GM13977 (cell line): ENCODE measurements around the gene CYTH1.

Source experiments
- DNase-seq: peaks from one replicate; pipeline ENCODE4 v3.0.0; 2012; ENCODE audit warnings: low spot score
- CTCF ChIP-seq: IDR thresholded peaks from 2 replicates; pipeline ENCODE4 v1.5.1; 2012; ENCODE audit warnings: mild to moderate bottlenecking, control low read depth; ENCODE audit not compliant: insufficient read depth; ENCODE audit errors: extremely low read depth, missing control alignments
- in situ Hi-C: fragments of 300-500 bp; cut with MboI; formaldehyde crosslinking; loops from one replicate; pipeline ENCODE4 v1.12.0; 2022; ENCODE audit warnings: low sequenced_read_pairs, low pct_unique_long_range_greater_than_20kb, mixed read lengths, inconsistent platforms; ENCODE audit not compliant: unreplicated experiment

CYTH1 gene, protein sequence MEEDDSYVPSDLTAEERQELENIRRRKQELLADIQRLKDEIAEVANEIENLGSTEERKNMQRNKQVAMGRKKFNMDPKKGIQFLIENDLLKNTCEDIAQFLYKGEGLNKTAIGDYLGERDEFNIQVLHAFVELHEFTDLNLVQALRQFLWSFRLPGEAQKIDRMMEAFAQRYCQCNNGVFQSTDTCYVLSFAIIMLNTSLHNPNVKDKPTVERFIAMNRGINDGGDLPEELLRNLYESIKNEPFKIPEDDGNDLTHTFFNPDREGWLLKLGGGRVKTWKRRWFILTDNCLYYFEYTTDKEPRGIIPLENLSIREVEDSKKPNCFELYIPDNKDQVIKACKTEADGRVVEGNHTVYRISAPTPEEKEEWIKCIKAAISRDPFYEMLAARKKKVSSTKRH

DNA sequence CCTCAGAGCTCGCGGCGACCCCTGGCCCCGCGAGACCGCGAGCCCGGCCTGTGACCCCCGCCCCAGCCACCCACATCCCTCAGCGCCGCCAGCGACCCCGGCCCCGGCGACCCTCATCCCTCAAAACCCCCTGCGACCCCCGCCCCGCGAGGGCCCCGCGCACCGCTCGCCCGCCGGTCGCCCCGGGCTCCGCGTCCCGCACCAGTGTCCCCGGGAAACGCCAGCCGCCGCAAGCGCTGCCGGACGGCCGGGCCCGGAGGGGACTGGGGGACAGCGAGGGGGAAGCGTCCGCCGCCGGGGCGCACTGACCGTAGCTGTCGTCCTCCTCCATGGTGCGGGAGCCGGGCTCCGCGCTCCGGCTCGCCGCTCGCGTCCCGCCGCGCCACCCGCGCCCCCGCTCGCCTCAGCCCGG lies at the start of gene CYTH1:
TSS of gene CYTH1 (minus strand) at position 381 of the 412 bp plus-strand sequence. CDS start at position 331, 50 bp downstream.
- no peak for DNase-seq
- no peak for TF ChIP-seq CTCF
- in situ Hi-C loops, result no loop called here

GRCh38 chr17:78829477-78829876 lies 47.4 kb upstream of the CYTH1 start:
- no peak for DNase-seq
- TF ChIP-seq CTCF, result no peak
- in situ Hi-C loops, result loop anchor here (25.0 kb wide), 1 partner anchor 317 kb away; no protein-coding TSS in a partner anchor

GRCh38 chr17:78828470-78829185 lies 46.6 kb upstream of the CYTH1 start:
- in situ Hi-C loops, result loop anchor here (25.0 kb wide), 1 partner anchor 316 kb away; no protein-coding TSS in a partner anchor
- no peak for DNase-seq
- TF ChIP-seq CTCF, result no peak

- in situ Hi-C loops, result loop anchor here (25.0 kb wide), 1 partner anchor 315 kb away; no protein-coding TSS in a partner anchor
- DNase-seq, result no peak
- no peak for TF ChIP-seq CTCF
Measured at GRCh38 chr17:78826836-78827509, 44.9 kb upstream of the CYTH1 start.

- TF ChIP-seq CTCF, result no peak
- in situ Hi-C loops, result loop anchor here (25.0 kb wide), 1 partner anchor 314 kb away; no protein-coding TSS in a partner anchor
- no peak for DNase-seq
Measured at GRCh38 chr17:78826421-78826820, 44.3 kb upstream of the CYTH1 start.

GRCh38 chr17:78825696-78826095 lies 43.6 kb upstream of the CYTH1 start:
- no peak for DNase-seq
- no peak for TF ChIP-seq CTCF
- in situ Hi-C loops, result loop anchor here (25.0 kb wide), 1 partner anchor 313 kb away; no protein-coding TSS in a partner anchor
